SW 1271 (cell line): Measurements from ENCODE around the gene SH3PXD2B.
A peak's percentile ranks its signal among the peaks of the same experiment; 100 is the strongest.

Experiments used
- DNase-seq, 2 experiments: peaks; one replicate each; lab custom pipeline; 2025; lab: John Stamatoyannopoulos, UW

Gene SH3PXD2B

DNA sequence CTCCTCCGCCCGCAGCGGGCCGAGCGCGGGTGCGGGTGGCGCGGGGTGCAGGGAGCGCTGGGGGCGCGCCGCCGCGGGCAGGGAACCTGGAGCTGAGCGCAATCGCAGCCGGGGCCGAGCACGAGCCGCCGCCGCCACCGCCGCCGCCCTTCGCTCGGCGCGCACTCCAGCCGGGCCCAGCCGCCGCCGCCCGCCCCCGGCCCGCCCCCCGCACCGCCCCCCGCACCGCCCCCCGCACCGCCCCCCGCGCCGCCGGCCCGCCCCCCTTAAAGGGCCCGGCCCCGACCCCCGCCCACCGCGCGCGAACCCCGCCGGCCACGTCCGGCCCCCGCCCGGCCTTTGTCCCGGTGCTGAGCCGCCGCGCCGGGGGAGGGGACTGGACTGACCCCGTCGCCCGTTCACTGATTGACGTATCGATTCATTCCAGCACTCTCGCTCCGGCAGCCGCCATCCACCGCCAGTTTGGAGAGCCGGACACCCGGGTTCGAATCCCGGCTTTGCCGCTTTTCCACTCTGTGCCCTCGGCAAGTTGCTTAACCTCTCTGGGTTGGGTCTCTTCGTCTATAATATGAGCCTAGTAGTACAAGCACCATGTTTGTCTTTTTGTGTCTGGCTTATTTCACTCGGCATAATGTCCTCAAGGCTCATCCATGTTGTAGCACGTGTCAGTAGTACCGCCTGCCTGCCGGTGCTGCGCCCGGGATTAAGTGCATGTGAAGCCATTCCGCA is at the start of gene SH3PXD2B:
SH3PXD2B (minus strand) TSS at position 168 of the 729 bp plus-strand sequence. CDS start 173 bp downstream, outside the sequence.
- peak in 1 of 2 experiments; percentile 48 for DNase-seq

DNA sequence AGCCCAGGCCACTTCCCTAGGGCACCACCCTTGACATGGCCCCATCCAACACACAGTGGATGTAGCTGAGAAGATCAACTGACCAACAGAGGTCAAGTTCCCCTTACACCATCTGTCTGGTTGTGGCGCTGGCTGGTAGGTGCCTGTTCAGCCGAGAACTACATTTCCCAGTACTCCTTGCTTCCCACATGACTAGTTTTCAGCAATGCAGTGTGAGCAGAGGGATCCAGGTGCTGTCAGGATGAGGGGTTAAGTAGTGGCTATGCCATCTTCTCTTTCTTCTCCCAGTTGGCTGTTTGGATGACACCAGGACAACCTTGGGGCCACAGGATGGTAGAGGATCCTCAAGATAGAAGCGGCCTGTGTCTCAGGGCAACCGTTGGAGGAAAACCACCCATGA is 48.6 kb upstream of the SH3PXD2B start:
- no peak for DNase-seq

DNA sequence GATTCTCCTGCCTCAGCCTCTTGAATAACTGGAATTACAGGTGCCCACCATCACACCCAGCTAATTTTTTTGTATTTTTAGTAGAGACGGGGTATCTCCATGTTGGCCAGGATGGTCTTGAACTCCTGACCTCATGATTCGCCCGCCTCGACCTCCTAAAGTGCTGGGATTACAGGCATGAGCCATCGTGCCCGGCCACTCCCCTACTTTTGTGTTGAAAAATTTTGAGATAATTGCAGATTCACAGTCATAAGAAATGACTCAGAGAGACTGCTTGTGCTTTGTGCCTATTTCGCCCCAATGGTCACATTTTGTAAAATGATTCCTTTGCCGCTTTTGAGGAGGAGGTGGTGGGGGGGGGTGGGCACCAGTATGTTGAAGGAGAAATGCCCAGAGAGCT is 48.1 kb upstream of the SH3PXD2B start:
- DNase-seq = no peak

DNA sequence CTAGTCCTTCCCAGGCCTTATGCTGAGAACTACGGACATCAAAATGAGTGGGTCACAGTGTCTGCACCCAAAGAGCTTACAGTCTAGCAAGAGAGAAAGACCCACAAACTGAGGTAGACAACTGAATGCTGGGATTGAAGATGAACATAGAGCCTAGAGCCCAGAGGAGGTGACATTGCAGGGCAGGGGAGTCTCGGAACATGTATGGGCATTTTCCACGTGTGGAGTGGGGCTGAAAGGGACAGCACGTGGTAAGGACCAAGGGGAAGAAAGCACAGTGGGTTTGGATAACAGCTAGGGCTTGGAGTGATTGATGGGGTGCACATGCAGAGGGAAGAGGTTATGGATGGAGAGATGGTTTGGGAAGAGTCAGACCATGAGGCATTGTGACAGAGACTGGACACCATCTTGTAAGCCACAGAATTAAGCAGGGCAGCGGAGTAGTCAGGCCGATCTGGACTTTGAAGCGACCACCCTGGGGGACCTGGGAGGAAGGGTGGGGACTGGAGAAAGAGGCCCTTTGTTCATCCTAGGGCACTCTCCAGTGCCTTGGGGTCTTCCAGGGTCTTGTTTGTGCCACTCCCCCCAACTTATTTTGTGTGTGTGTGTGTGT is 47.5 kb upstream of the SH3PXD2B start:
- no peak for DNase-seq

DNA sequence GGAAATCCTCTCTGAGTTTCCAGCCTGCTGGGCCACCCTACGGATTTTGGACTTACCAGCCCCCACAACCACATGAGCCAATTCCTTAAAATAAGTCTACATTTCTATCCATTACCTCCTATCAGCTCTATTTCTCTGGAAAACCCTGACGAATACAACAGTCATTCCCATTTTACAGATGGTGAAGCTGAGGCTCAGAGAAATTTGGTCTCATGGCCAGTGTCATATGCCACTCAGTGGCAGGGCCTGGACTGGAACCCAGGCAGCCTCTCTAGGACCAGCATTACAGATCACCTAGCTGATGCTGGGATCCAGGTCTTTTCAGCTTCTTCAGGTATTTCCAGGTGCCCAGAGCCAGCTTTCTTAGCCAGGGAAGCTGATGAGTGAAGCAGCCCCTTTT is 45.0 kb upstream of the SH3PXD2B start:
- no peak for DNase-seq

DNA sequence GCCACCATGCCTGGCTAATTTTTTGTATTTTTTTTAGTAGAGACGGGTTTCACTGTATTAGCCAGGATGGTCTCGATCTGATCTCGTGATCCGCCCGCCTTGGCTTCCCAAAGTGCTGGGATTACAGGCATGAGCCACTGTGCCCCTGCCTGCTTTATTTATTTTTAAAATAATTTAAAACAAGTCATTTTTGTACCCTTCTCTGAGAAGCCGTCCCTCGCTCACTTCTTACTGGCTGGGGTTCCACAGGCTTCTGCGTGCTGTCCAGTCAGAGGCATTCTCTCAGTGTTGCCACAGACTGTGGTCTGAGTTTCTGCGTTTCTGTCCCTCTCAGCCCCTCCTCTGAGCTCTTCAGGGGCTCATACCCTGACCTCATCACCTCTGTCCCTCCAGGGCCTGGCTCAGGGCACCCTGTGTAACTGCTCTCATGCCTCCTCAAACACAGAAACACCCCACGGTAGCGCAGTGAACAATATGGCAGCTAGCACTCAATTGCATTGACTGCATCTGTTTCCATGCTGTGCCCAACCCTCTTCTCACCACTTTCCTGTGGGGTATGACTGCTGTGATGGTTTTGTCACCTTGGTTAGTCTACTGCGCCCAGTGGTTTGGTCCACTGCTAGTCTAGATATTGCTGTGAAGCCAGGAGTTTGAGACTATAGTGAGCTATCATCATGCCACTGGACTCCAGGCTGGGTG is 44.3 kb upstream of the SH3PXD2B start:
- DNase-seq = no peak

DNA sequence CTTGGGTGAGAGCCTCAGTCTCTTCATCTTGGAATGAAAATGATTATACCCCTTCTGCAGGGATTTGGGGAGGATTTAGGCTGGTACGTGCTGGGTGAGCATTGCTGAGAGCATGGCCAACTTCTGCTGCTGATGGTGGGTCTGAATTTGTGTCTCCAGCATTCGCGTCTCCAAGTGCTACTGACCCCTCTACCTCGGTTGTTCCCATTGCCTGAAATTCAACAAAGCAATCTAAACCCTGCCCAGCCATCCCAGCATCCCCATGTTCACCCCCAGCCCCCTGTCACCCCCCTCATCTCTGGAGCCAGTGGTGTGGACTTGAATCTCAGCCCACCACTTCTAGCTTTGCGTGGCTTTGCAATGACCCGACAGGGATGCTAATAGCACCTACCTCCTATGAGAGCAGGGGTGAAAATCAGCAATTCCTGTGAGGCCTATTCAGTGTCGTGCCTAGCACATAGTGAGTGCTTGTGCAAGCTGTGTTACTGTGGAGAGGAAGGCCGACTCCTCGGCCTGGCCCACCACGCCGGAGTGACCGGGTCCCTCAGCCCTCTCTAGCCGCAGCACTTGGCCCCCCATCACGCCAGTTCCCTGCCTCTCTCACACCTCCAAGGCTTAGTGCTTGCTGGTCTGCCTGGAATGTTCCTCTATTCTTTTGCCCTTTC is 43.4 kb upstream of the SH3PXD2B start:
- DNase-seq = no peak

DNA sequence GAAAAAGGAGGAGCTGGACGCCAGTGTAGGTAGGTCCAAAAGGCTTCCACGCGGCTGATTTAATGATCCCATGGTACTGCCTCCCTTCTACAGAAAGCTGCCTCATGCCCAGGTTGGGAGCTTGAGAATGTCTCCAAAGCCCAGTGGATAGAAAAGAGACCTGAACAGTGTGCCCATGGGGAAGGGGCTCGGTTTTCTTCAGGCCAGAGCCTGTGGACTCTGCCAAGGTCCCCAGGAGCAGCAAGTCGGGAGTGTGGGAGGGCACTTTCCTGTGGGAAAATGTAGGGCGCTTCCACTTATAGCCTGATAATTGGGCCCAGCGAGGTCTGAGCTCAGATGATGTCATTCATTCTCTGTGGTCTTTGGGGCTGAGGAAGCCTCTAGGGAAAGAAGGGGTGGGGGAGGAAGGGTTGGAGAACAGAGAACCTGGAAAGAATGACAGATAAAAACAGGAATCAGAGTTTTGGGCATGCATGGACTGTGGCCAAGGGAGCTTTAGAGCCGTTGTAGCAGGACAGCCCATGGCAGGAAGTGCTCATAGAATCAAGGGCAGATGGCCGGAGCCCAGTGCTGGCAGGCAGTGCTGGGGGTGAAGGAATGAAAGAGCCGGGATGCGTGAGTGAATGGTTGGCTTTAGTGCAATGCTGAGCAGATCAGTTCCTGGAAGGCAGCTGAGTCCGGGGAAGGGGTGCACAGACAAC is 42.5 kb upstream of the SH3PXD2B start:
- DNase-seq = no peak

DNA sequence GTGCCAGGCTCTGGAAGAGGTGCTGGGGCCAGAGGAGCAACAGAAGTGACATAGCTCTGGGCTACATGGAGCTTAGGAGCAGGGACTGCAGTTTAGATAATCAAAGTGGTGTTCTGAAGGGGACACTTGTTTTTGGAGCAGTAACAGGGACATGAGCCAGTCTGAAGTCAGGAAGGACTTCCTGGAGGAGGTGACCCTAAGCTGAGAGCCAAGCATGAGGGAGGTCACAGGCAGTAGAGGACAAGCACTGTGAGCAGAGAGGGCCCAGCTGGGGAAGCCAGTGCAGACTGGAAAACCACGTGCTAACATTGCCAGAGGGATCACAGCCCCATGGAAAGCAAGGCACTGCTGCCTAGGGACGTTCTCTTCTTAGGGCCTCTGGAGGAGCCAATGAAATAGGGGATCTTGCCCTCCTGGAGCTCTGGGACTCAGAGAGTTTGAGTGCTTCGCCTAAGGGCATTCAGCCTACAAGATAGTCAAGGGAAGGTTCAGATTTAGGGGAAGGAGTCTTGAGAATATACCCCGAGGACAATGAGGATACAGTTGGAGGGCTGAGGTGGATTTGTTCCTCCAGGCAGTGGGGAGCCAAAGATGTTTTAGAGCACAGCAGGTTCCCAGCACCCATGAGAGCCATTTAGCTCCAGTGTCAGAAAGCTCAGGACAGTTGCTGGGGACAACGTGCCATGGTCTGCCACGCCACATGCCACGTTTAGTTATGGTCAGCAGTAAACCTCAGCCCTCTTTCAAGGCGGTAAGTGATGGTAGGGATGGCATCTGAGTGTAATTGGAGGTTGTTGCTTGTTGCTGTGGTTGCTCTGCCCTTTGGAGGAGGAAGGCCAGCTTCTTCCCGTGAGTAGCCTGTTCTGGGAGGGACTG is 40.5 kb upstream of the SH3PXD2B start:
- DNase-seq = no peak

DNA sequence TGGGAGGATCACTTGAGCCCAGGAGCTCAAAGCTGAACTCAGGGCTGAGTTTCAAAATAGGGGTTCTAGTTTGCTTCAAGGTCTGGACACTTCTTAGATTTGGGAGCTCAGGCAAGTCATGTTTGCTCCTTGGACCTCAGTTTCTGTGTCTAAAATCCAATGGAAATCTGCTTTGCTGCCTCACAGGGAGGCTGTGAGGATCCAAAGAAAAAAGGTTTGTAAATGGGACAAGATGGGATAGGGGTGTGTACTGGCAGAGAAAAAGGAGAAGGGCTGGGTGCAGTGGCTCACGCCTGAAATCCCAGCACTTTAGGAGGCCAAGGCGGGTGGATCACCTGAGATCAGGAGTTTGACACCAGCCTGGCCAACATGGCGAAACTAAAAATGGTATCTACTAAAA is 39.6 kb upstream of the SH3PXD2B start:
- no peak for DNase-seq

DNA sequence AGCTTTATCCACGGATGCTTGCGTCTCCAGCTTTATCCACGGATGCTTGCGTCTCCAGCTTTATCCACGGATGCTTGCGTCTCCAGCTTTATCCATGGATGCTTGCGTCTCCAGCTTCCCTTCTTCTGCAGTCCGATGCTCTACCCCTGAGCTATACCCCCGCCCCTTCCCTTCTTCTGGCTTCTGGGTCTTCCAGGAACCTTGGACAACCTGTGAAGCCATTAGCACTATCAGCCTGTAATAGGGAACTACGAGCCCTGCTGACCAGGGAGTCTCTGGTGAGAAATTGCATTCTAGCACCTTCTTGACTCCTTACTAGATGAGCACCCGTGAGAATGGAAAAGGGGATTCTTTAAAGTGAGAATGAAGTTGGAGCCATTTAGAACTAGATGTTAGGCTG is 39.1 kb upstream of the SH3PXD2B start:
- DNase-seq = no peak

DNA sequence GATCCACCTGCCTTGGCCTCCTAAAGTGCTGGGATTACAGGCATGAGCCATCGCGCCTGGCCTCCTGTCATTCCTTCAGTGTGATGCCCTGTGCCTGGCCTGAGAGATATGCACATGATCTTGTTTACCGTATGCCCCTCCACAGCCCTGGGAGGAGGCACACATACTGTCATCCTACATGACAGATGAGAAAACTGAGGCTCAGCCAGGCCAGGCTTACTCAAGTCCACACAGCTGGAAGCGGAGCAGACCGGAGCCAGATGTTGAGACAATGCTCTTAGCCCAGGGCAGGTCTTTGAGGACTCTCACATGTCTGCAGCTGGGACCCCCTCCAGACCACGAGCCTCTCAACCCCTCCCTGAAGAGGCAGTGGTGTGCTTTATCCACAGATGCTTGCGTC is 38.7 kb upstream of the SH3PXD2B start:
- DNase-seq = no peak

DNA sequence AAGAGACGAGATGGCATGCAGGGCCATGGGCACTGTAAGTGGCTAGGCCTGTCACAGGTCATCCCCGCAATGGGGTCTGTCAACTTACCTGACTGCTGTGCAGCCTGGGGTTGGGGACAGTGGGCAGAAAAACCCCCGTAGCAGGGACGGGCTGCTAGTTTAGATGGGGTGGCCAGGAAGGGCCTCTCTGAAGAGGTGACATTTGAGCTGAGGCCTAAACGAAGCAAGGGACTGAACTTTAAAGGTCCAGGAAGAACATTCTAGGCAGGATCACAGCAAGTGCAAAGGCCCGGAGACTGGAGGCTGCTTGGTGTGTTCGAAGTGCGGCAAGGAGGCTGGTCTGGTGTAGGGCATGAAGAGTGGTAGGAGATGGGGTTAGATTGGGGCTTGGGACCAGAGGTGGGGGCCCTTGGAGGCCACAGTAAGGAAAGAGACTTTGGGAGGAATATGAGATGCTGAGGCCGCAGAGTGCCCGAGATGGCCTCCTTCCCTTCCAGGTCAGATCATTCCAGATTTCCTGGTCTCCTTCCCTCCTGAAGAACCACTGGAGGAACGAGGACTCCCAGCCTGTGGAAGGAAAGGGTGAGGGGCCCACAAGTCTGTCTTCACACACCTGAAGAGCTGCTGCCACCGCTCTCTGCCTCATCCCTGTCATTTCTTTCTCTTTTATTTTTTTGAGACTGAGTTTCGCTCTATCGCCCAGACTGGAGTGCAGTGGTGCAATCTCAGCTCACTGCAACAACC is 37.9 kb upstream of the SH3PXD2B start:
- no peak for DNase-seq

DNA sequence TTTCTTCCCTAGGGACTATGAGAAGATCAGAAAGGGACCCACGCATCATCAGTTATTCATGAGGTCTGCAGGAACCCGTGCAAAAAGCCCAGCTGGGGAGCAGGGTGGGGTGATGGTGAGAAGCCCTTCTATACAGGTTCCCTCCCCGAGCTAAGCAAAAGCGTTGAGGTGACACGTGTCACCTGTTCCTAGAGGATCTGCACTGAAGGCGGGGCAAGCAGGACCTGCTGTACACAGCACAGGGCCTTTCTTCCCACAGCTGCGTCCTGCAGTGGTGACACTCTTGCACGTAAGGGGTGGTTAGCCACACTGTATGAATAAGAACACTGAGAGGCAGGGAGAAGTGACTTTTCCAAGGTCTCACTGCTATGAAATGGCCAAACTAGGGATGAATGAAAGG is 37.2 kb upstream of the SH3PXD2B start:
- no peak for DNase-seq

DNA sequence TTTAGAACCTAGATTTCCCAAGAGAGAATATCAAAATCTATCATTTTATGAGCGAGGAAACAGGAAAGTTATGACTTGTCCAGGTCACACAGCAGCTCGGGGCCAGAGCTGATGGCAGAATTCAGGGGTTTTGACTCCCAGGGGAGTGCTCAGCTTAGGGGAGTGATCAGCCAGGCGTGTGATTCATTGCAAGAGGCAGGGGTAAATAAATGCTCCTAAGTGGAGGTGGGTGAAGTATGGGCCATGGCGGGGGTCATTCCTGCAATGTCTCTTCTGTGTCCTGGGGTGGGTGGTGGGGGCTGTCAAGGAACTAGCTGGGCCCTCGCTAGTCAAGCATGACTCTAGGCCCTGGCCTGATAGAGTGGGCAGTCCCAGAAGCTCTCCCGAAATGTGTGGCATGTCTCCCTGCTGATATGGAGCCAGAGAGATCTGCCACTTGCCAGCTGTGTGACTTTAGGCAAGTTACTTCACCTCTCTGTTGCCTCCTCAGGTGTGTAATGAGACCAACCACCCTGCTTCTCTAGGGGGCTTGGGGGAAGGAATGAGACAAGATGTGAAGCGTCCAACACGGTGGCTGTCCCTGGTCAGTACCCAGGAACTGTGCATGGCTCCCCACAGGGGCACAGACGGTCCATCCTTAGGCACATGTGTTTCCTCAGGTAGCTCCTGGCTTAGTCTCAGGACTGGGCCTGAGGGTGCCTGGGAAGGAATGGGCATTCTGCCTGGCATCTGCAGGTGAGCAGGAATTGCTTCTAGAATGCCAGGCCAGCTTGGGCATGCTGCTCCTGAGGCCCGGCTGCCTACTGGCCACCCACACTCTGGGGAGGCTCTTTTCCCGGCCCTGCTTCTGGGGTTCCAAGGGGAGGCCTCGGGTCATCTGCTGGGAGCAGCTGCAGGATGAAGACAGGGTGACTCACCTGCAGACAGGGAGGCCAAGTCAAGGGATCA is 36.5 kb upstream of the SH3PXD2B start:
- no peak for DNase-seq

DNA sequence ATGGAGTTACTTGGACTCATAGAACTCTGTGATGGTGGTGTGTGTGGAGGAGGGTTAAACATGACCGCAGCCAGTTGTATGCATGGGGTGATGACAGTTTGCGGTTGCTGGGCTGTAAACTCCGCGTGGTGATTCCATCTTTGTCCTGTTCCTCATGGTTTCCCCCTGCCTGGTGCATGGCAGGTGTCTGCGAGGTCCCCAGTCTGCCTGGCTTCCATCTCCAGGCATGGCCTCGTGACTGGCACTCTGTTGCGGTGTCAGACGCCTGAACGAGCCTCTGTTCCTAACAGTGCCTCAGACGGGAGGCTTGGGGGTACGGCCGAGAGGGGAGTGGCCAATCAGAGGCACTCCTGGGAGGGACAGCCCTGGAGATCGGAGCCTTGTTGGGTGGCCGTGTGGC is 33.9 kb upstream of the SH3PXD2B start:
- DNase-seq = no peak

DNA sequence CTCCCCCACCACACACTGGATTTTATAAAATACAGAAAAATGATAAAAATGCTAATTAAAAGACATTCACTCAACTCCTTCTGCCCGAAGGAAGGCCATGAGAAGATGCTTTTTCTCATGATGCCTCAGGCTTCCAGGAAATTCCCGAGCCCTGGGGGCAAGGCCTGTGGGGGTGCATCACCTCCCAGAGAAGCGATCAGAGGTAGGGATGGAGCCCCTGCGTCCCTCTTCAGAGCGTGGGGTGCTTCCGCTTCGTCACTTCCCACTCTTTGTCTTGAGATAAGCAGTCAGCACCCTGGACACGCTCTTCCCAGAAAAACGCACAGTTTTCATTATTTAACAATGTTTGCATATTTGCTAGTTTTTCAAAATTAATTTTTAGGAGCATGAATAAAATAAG is 33.3 kb upstream of the SH3PXD2B start:
- DNase-seq = no peak

DNA sequence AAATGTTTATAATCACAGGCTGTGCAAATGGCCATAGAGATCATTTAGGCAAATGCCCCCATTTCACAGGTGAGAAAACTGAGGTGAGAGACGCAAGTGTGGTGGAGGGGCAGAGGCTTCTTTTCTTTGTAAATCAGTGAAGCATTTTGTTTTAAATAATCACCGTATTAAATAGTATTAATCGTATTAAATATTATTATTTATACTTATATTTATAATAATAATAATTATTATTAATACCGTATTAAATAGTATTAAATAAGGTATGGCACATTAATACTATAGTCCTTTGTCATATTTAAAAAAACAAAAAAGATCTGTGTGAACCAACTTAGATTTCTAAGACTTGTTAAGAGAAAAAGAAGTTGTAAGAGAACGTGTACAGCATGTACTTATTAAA is 32.6 kb upstream of the SH3PXD2B start:
- no peak for DNase-seq

DNA sequence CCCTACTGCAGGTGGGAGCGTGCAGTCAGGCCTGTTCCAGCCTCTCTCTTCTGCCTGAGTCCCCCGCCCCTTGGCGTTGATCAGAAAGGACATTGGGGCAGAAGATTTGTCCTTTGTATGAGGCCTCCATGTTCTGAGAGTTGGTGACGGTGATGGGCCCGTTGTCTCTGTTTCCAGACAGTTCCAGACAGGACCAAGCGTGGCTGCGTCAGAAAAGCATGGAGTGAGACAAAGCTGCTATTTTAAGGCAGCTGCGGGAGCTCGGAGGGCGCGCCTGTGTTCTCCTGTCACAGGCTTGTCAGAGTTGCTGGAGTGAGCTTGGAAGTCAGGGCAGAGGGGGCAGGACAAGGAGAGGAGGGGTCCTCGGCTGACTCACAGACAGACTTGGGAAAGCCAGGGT is 32.1 kb upstream of the SH3PXD2B start:
- DNase-seq = no peak
